ENCODE data around the gene LRRTM4.

Gene LRRTM4

DNA sequence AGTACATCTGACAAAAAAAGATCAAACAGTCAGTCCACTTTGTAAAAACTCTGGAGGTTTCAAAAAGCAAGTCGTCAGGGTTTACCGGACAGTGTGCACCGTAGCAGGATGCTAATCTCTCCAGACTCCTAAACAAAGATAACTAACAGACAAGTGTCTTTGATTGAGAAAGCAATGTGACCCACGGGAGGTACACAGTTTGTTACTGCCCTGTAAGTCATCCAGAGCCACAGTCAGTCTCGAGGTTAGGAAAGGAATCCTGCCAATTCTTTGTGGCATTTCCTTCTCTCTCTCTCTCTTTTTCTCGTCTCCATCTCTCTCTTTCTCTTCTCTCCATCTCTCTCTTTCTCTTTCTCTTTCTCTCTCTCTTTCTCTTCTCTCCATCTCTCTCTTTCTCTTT lies 42.8 kb downstream of the LRRTM4 start:
- no peak for TF ChIP-seq CTCF (IDR thresholded peaks at IDR 0.05; ENCODE audit: extremely low read depth, missing control alignments)
- no peak for DNase-seq (ENCODE audit: low spot score)

GRCh38 chr2:77470096-77470495 lies 52.1 kb downstream of the LRRTM4 start:
- DNase-seq (ENCODE audit: low spot score): no peak
- TF ChIP-seq CTCF (IDR thresholded peaks at IDR 0.05; ENCODE audit: extremely low read depth, missing control alignments): no peak

GRCh38 chr2:77469106-77469505 lies 53.1 kb downstream of the LRRTM4 start:
- TF ChIP-seq CTCF (IDR thresholded peaks at IDR 0.05; ENCODE audit: extremely low read depth, missing control alignments): no peak
- DNase-seq (ENCODE audit: low spot score): no peak

DNA sequence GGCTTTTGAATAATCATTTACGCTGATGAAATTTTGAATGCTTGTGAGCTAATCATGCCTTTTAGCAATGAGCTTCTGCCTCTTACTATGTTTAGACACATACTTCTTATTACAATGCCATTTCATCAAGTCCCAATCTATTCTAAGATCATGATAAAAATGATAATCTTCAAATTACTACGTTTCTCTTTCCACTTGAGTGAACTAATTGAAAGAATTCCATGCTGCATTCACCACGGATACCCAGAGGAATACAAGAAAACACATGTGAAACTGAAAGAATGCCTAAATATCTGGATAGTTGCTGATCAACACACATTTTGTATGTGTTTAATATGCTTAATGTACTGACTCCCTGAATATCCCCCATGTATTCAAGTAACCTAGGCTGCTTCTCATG lies 62.3 kb downstream of the LRRTM4 start:
- no peak for DNase-seq (ENCODE audit: low spot score)
- TF ChIP-seq CTCF (IDR thresholded peaks at IDR 0.05; ENCODE audit: extremely low read depth, missing control alignments): no peak

- DNase-seq (ENCODE audit: low spot score): no peak
- no peak for TF ChIP-seq CTCF (IDR thresholded peaks at IDR 0.05; ENCODE audit: extremely low read depth, missing control alignments)
These were observed 64.0 kb downstream of the LRRTM4 start for GRCh38 chr2:77458216-77458615.

DNA sequence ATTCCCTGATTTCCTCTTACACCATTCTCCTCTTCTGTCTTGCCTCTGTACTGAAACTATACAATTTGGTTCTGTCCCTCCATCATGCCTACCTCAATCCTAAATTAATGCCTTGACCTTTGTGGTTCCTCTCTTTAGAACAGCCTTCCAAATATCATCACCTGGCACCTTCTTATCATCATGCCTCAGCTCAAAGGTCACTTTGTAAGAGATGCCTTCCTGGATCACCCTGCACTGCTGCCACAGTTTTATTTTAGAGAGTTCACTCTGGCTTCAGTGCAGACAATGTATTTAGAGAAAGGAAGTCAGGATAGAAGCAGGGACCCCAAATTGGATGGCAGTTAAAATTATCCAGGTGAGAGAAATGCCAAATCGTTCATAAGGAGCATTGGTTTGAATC lies 64.5 kb downstream of the LRRTM4 start:
- TF ChIP-seq CTCF (IDR thresholded peaks at IDR 0.05; ENCODE audit: extremely low read depth, missing control alignments): no peak
- DNase-seq (ENCODE audit: low spot score): no peak

GRCh38 chr2:77443076-77443475 lies 79.1 kb downstream of the LRRTM4 start:
- DNase-seq (ENCODE audit: low spot score): no peak
- TF ChIP-seq CTCF (IDR thresholded peaks at IDR 0.05; ENCODE audit: extremely low read depth, missing control alignments): no peak
